HL-60 (cell line): ENCODE measurements around the gene IFI30.

ENCODE experiments used
- DNase-seq, 2 experiments: peaks; one replicate each; pipeline ENCODE4 v3.0.0-alpha.2; 2010 to 2020; ENCODE audit warnings: low read depth in 1 of 2, low spot score in 1 of 2
- H3K27ac ChIP-seq: fragments of 250-450 bp; sonication (Bioruptor Pico); replicated peaks from 2 replicates; pipeline ENCODE4 v1.5.1; 2020; ENCODE audit warnings: mild to moderate bottlenecking, moderate library complexity
- H3K27me3 ChIP-seq: fragments of 250-450 bp; sonication (Bioruptor Pico); 2 replicates; pipeline ENCODE4 v1.5.1; 2021; ENCODE audit warnings: mild to moderate bottlenecking, moderate library complexity; ENCODE audit not compliant: insufficient read depth, poor library complexity, severe bottlenecking
- H3K4me3 ChIP-seq: replicated peaks from 2 replicates; pipeline ENCODE4 v1.5.1; 2011; ENCODE audit warnings: mild to moderate bottlenecking, control low read depth, low read length; ENCODE audit not compliant: insufficient read depth
- GABPA ChIP-seq: IDR thresholded peaks from 2 replicates; pipeline ENCODE4 v1.6.1; 2012; ENCODE audit warnings: low read depth
- POLR2AphosphoS5 ChIP-seq: IDR thresholded peaks from 2 replicates; pipeline ENCODE4 v1.6.1; 2012; ENCODE audit warnings: low read depth
- SPI1 ChIP-seq: IDR thresholded peaks from 2 replicates; pipeline ENCODE4 v1.6.1; 2012; ENCODE audit warnings: low read depth, mild to moderate bottlenecking, borderline replicate concordance
- TF ChIP-seq, protein P1 (sequence below): IDR thresholded peaks from 2 replicates; pipeline ENCODE4 v1.6.1; 2012; ENCODE audit warnings: low read depth; ENCODE audit not compliant: insufficient replicate concordance
- TF ChIP-seq, protein P2 (sequence below): IDR thresholded peaks from one replicate; pipeline ENCODE4 v1.5.1; 2011; ENCODE audit warnings: low read length, control low read depth, inconsistent platforms; ENCODE audit not compliant: insufficient read depth

IFI30 gene

DNA sequence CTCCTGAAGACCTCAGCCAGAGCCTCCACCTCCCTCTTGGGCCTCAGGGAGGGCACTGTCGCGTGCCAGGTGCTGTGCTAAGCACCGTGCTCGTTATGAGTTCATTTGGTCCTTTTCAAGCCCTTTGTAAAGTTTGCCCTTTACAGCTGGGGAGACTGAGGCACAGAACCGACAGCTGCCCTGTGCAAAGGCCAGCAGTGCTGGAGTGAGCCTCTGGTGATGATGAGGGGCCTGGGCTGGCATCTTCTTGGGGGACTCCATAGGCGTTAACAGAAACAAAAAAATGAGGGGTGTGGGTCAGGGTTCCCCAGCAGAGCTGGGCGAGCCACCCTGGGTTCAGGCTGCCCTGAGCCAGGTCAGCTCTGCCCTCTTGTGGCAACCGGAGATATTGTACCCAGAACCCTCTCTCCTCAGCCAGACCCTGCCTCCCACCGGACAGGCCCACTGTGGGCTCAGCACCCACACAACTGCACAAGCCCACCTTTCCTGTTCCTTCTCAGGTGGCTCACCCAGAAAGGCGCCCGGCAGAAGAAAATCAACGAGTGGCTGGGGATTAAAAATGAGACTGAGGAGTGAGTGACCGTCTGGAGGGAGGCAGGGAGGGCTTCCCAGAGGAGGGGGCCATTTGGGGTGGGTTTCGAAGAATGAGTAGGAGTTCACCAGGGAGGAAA, 5.5 kb upstream of the IFI30 start:
- Histone ChIP-seq H3K27me3 (no peaks in the 10 kb centered on the region), H3K27ac (no peak overlapping the region), H3K4me3 (no peak overlapping the region)
- TF ChIP-seq SPI1: no peak
- no peak for TF ChIP-seq GABPA
- TF ChIP-seq POLR2AphosphoS5: no peak
- TF ChIP-seq, protein P1, sequence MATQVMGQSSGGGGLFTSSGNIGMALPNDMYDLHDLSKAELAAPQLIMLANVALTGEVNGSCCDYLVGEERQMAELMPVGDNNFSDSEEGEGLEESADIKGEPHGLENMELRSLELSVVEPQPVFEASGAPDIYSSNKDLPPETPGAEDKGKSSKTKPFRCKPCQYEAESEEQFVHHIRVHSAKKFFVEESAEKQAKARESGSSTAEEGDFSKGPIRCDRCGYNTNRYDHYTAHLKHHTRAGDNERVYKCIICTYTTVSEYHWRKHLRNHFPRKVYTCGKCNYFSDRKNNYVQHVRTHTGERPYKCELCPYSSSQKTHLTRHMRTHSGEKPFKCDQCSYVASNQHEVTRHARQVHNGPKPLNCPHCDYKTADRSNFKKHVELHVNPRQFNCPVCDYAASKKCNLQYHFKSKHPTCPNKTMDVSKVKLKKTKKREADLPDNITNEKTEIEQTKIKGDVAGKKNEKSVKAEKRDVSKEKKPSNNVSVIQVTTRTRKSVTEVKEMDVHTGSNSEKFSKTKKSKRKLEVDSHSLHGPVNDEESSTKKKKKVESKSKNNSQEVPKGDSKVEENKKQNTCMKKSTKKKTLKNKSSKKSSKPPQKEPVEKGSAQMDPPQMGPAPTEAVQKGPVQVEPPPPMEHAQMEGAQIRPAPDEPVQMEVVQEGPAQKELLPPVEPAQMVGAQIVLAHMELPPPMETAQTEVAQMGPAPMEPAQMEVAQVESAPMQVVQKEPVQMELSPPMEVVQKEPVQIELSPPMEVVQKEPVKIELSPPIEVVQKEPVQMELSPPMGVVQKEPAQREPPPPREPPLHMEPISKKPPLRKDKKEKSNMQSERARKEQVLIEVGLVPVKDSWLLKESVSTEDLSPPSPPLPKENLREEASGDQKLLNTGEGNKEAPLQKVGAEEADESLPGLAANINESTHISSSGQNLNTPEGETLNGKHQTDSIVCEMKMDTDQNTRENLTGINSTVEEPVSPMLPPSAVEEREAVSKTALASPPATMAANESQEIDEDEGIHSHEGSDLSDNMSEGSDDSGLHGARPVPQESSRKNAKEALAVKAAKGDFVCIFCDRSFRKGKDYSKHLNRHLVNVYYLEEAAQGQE: no peak
- TF ChIP-seq, protein P2, sequence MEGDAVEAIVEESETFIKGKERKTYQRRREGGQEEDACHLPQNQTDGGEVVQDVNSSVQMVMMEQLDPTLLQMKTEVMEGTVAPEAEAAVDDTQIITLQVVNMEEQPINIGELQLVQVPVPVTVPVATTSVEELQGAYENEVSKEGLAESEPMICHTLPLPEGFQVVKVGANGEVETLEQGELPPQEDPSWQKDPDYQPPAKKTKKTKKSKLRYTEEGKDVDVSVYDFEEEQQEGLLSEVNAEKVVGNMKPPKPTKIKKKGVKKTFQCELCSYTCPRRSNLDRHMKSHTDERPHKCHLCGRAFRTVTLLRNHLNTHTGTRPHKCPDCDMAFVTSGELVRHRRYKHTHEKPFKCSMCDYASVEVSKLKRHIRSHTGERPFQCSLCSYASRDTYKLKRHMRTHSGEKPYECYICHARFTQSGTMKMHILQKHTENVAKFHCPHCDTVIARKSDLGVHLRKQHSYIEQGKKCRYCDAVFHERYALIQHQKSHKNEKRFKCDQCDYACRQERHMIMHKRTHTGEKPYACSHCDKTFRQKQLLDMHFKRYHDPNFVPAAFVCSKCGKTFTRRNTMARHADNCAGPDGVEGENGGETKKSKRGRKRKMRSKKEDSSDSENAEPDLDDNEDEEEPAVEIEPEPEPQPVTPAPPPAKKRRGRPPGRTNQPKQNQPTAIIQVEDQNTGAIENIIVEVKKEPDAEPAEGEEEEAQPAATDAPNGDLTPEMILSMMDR: peak; percentile 69
- peak in 1 of 2 experiments; percentile 63 for DNase-seq

DNA sequence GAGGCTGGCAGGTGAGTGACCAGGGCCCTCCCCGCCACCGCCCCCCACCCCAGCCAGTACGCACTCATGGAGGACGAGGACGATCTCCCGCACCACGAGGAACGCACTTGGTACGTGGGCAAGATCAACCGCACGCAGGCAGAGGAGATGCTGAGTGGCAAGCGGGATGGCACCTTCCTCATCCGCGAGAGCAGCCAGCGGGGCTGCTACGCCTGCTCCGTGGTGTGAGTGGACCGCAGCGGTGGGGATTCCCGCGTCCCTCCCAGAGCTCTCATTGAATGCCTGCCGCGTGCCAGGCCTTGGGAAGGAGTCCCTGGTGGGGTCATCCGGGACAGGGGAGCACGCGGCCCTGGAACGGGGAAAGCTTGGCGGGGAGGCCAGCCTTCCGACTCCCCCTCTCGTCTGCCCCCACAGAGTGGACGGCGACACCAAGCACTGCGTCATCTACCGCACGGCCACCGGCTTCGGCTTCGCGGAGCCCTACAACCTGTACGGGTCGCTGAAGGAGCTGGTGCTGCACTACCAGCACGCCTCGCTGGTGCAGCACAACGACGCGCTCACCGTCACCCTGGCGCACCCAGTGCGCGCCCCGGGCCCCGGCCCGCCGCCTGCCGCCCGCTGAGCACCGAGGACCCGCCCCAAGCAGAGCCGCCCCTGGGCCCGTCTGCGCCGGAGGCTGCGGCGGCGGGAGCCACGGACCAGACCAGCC, 4.8 kb upstream of the IFI30 start:
- no peak overlapping the region for H3K27ac ChIP-seq
- TF ChIP-seq, protein P2: no peak
- TF ChIP-seq GABPA (no peak), POLR2AphosphoS5 (no peak), SPI1 (no peak)
- TF ChIP-seq, protein P1: no peak
- no peak overlapping the region for H3K4me3 ChIP-seq
- DNase-seq: no peak
- H3K27me3 ChIP-seq: no peaks in the 10 kb centered on the region

DNA sequence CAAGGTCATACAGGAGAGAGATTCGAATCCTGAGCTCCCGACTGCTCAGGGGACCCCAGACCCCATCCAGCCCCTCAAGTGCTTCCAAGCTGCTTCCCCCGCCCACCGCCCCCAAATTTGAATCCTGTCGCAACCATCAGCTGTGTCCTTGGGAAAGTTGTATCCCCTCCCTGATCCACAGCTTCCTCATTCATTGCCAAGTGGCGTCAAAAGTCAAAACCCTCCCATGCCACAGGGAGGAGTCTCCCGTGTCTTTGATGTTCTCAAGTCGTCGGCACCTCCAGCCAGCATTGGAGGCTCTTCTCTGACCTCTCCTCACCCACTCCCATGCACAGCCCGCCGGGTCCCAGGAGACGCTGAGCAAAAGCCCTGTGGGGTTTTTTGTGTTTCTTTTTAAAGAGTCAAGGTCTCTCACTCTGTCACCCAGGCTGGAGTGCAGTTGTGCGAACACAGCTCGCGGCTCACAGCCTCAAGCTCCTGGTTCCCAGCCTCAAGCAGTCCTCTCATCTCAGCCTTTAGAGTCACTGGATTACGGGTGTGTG, 2.8 kb upstream of the IFI30 start:
- H3K27ac ChIP-seq: peak overlapping the region; percentile 27
- DNase-seq: peak in 1 of 2 experiments; percentile 64
- no peaks in the 10 kb centered on the region for H3K27me3 ChIP-seq
- TF ChIP-seq GABPA (no peak), SPI1 (no peak), POLR2AphosphoS5 (no peak)
- TF ChIP-seq, protein P2: no peak
- TF ChIP-seq, protein P1: no peak
- H3K4me3 ChIP-seq: no peak overlapping the region
